ENCODE results near the gene GLT6D1. TPM values are rescaled to one million over a fixed set of nuclear protein-coding genes. Genes with fewer than 3 reads are reported as not detected.
A peak's percentile ranks its signal among the peaks of the same experiment; 100 is the strongest.

Gene GLT6D1
- total RNA-seq, 2 donors from 2014 or later = not detected

DNA sequence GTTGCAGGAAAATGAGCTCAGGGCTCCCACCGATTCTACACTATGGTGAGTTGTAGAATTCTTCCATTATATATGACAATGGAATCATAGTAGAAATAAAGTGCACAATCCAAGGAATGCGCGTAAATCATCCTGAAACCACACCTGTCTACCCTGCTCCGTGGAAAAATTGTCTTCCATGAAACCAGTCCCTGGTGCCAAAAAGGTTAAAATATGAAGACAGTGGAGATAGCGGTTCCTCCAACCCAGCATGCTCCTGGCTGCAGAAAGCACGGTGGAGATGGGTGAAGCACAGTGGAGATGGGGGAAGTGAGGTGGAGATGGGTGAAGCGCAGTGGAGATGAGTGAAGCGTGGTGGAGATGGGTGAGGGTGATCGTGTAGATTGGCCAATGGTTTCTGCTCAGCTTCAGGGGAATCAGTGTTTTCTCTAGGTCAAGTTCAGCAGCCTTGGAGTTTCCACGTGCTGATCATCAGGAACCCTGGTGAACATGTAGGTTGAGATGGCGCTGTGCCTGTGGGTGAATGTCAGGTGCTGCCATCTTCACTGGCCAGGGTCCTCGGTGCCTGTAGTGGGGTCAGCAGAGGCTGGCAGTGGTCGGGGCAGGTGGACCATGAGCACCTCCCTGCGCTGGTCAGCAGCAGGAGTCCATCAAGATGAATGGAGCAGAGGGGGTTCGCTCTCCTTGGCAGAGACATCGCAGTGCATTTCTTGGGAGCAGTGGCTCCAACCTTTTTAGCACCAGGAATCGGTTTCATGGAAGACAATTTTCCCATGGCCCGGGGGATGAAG is 57.5 kb downstream of the GLT6D1 start:
- Histone ChIP-seq H3K27me3 (no peaks in the 10 kb centered on the region), H3K9me3 (no peaks in the 10 kb centered on the region), H3K4me1 (no peaks in the 10 kb centered on the region), H3K27ac (no peak overlapping the region), H3K36me3 (no peaks in the 10 kb centered on the region), H3K4me3 (no peak overlapping the region)
- TF ChIP-seq, protein P1, sequence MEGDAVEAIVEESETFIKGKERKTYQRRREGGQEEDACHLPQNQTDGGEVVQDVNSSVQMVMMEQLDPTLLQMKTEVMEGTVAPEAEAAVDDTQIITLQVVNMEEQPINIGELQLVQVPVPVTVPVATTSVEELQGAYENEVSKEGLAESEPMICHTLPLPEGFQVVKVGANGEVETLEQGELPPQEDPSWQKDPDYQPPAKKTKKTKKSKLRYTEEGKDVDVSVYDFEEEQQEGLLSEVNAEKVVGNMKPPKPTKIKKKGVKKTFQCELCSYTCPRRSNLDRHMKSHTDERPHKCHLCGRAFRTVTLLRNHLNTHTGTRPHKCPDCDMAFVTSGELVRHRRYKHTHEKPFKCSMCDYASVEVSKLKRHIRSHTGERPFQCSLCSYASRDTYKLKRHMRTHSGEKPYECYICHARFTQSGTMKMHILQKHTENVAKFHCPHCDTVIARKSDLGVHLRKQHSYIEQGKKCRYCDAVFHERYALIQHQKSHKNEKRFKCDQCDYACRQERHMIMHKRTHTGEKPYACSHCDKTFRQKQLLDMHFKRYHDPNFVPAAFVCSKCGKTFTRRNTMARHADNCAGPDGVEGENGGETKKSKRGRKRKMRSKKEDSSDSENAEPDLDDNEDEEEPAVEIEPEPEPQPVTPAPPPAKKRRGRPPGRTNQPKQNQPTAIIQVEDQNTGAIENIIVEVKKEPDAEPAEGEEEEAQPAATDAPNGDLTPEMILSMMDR (IDR thresholded peaks at IDR 0.05) = no peak
- DNase-seq (ENCODE audit: low spot score) = peak; percentile 43

DNA sequence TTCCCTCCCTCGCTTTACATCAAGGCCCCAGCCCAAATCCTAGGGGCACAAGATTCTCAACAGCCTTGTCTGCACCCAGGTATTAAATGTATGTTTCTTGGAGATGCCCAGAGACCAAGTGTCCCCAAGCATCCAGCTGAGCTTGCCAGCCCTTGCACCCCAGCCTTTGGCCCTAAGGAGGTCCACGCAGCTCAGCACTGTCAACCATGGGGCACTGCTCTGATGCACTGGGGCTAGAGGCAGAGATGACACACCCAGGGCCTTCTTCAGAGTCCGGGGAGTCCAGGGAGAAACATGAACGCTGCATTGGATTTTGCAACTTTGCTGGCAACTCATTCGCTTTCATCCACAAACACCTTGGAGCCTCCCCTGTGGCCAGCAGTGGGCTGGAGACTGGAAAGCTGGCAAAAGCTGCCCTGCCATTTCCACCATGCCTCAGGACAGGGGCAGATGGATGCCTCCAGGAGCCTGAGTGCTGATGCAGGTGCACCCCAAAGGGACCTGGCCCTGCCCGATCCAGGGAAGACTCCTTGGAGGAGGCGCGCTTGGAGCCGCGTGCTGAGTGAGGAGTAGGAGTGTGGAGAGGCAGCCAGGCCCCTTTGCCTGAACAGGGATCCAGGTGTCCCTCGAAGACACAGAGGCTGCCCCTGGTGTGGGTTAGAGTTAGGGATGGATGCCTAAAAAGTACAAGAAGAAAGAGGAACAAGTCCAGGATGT is 58.5 kb downstream of the GLT6D1 start:
- TF ChIP-seq, protein P1 (IDR thresholded peaks at IDR 0.05) = no peak
- no peaks in the 10 kb centered on the region for H3K36me3 ChIP-seq
- no peak overlapping the region for H3K4me3 ChIP-seq
- H3K27ac ChIP-seq = no peak overlapping the region
- DNase-seq (ENCODE audit: low spot score) = peak; percentile 34
- H3K4me1 ChIP-seq = no peaks in the 10 kb centered on the region
- no peaks in the 10 kb centered on the region for H3K9me3 ChIP-seq
- H3K27me3 ChIP-seq = no peaks in the 10 kb centered on the region

DNA sequence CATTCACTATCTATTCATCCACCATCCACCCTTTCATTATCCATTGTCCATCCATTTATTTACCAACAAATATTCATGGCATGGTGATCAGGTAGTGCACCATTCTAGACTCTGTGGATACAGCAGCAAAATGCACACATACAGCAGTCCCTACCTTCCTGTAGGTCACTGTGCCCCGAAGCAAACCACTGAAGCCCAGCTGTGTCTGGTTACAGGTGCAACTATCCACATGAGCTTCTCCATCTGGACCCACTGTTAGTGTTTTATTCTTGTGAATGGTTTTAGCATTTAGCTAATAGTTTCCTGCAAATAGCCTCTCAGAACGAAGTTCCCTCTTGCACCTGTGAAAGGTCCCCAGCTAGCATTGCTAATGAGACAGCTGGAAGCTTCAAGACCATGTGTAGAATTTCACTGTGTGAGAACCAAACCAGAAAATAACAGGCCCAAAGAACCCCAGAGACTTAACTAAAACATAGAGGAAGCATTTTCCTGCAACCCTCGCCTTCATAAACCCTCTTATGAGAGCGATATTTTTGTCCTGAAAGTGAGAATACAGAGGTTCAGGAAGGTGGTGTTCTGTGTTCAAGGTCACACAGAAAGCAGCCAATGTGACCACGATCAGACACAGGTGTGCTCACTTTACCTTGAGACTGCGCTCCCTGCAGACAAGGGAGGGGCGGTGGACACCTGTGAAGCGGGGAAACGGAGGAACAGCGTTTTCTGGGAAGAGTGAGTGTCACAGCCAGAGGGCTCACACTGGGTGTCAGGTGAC is 59.3 kb downstream of the GLT6D1 start:
- Histone ChIP-seq H3K9me3 (no peaks in the 10 kb centered on the region), H3K27me3 (no peaks in the 10 kb centered on the region), H3K4me1 (no peaks in the 10 kb centered on the region), H3K36me3 (no peaks in the 10 kb centered on the region), H3K4me3 (no peak overlapping the region), H3K27ac (no peak overlapping the region)
- DNase-seq (ENCODE audit: low spot score) = no peak
- TF ChIP-seq, protein P1 (IDR thresholded peaks at IDR 0.05) = no peak

DNA sequence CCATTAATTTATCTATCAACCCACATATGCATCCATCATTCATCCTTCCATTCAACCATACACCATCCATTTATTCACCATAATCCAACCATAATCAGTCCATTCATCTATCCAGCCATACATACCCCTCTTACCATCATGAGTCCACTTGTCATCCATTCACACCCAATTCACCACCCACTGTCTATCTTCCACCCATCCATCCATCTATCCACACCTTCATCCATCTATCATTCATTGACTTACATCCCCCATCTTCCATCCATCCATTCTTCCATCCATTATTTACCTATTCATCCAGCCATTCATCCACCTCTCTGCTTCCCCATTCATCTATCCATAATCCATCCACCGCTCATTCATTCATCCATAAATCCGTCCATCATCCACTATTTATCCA is 60.0 kb downstream of the GLT6D1 start:
- no peak for DNase-seq (ENCODE audit: low spot score)
- Histone ChIP-seq H3K9me3 (no peaks in the 10 kb centered on the region), H3K27ac (no peak overlapping the region), H3K4me1 (no peaks in the 10 kb centered on the region), H3K27me3 (no peaks in the 10 kb centered on the region), H3K36me3 (no peaks in the 10 kb centered on the region), H3K4me3 (no peak overlapping the region)
- TF ChIP-seq, protein P1 (IDR thresholded peaks at IDR 0.05) = no peak

DNA sequence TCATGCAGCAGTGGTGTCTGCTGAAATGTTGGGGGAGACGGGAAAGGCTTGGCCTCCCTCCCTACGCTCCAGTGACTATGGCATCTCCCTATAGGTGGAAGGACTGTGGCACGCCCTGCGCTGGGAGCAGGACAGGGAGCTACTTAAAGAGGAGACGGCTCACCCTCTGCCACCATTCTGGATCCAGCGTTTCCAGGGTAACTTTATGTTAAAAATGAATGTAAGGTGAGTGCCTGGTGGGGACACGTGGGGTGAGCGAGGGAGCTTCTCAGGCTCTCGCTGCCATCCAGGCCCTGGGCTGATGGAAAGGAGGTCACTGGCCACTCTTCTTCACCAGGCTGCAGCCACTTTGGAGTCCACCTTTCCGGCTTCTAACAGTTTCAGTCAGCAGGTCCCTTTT is 62.1 kb downstream of the GLT6D1 start:
- Histone ChIP-seq H3K27ac (no peak overlapping the region), H3K4me1 (no peaks in the 10 kb centered on the region), H3K9me3 (no peaks in the 10 kb centered on the region), H3K27me3 (no peaks in the 10 kb centered on the region), H3K4me3 (no peak overlapping the region), H3K36me3 (no peaks in the 10 kb centered on the region)
- DNase-seq (ENCODE audit: low spot score) = no peak
- TF ChIP-seq, protein P1 (IDR thresholded peaks at IDR 0.05) = no peak
